ENCODE data around the gene ELK4. TPM values are rescaled to one million over a fixed set of nuclear protein-coding genes. Genes with fewer than 3 reads are reported as not detected.

Gene ELK4
- total and polyA plus RNA-seq, 8 donors, result 5.7 to 42.7 (median 23.1) TPM

GRCh38 chr1:205575294-205575885 is 56.4 kb downstream of the ELK4 start:
- intact Hi-C loops (cut with DNase I), result no loop called here
- ATAC-seq (peak; percentile 13 to 74 (median 46)), FAIRE-seq (no peak), DNase-seq (peak in 1 of 6 donors; percentile 7)
- Histone ChIP-seq H3K4me3 (no peak overlapping the region), H3K9me3 (no peaks in the 10 kb centered on the region), H3K36me3 (no peaks in the 10 kb centered on the region), H3K4me1 (no peaks in the 10 kb centered on the region), H3K27me3 (no peaks in the 10 kb centered on the region), H3K27ac (peak overlapping the region in 2 of 4 donors; percentile 34)
- 38 to 45% methylated on average over 1 of the region's 1 CpG for WGBS, 2 donors
- TF ChIP-seq CTCF (IDR thresholded peaks at IDR 0.05), result no peak

GRCh38 chr1:205572421-205572820 is 59.4 kb downstream of the ELK4 start:
- H3K4me1 ChIP-seq, result no peaks in the 10 kb centered on the region
- no peak overlapping the region for H3K27ac ChIP-seq
- no peaks in the 10 kb centered on the region for H3K27me3 ChIP-seq
- H3K4me3 ChIP-seq, result no peak overlapping the region
- no peak for FAIRE-seq
- ATAC-seq, result no peak
- no peaks in the 10 kb centered on the region for H3K9me3 ChIP-seq
- 85 to 89% methylated on average over 1 of the region's 1 CpG for WGBS, 2 donors
- DNase-seq, result no peak
- intact Hi-C loops (cut with DNase I), result no loop called here
- no peaks in the 10 kb centered on the region for H3K36me3 ChIP-seq
- no peak for TF ChIP-seq CTCF (IDR thresholded peaks at IDR 0.05)

GRCh38 chr1:205571747-205572146 is 60.1 kb downstream of the ELK4 start:
- intact Hi-C loops (cut with DNase I), result no loop called here
- Histone ChIP-seq H3K9me3 (no peaks in the 10 kb centered on the region), H3K4me1 (peaks cover 0 to 4% (median 0%) of the 10 kb centered on the region in 3 donors), H3K27ac (no peak overlapping the region), H3K36me3 (no peaks in the 10 kb centered on the region), H3K4me3 (no peak overlapping the region), H3K27me3 (no peaks in the 10 kb centered on the region)
- no peak for TF ChIP-seq CTCF (IDR thresholded peaks at IDR 0.05)
- no peak for ATAC-seq
- no peak for FAIRE-seq
- WGBS, 2 donors, result 82 to 89% methylated on average over 4 of the region's 4 CpGs
- DNase-seq, result no peak

GRCh38 chr1:205570796-205571537 is 60.8 kb downstream of the ELK4 start:
- Histone ChIP-seq H3K9me3 (no peaks in the 10 kb centered on the region), H3K4me3 (no peak overlapping the region), H3K27ac (no peak overlapping the region), H3K4me1 (peaks cover 0 to 11% (median 7%) of the 10 kb centered on the region in 3 donors), H3K27me3 (no peaks in the 10 kb centered on the region), H3K36me3 (no peaks in the 10 kb centered on the region)
- DNase-seq (no peak), FAIRE-seq (no peak), ATAC-seq (no peak)
- intact Hi-C loops (cut with DNase I), result no loop called here
- 79 to 88% methylated on average over 2 of the region's 2 CpGs for WGBS, 2 donors
- no peak for TF ChIP-seq CTCF (IDR thresholded peaks at IDR 0.05)

- ATAC-seq (no peak), DNase-seq (no peak), FAIRE-seq (no peak)
- Histone ChIP-seq H3K27ac (no peak overlapping the region), H3K9me3 (no peaks in the 10 kb centered on the region), H3K36me3 (no peaks in the 10 kb centered on the region), H3K4me3 (no peak overlapping the region), H3K27me3 (no peaks in the 10 kb centered on the region), H3K4me1 (peaks cover 0 to 17% (median 8%) of the 10 kb centered on the region in 3 donors)
- TF ChIP-seq CTCF (IDR thresholded peaks at IDR 0.05), result no peak
- WGBS, 2 donors, result 82 to 83% methylated on average over 7 of the region's 7 CpGs
- intact Hi-C loops (cut with DNase I), result no loop called here
These were observed 61.7 kb downstream of the ELK4 start for GRCh38 chr1:205570173-205570501.
